CD14-positive monocyte (primary cell): ENCODE results near the gene CTNNB1. TPM values are rescaled to one million over a fixed set of nuclear protein-coding genes. Genes with fewer than 3 reads are reported as not detected.
A peak's percentile ranks its signal among the peaks of the same experiment; 100 is the strongest.

Experiments
- DNase-seq, 3 donors: peaks; one replicate each; pipeline ENCODE4 v3.0.0-alpha.2; 2011 to 2022
- H2AFZ ChIP-seq: 2 replicates; pipeline ENCODE4 v1.6.0; 2012; ENCODE audit warnings: mild to moderate bottlenecking, low read depth, low read length, inconsistent platforms; ENCODE audit not compliant: insufficient read depth, poor library complexity, severe bottlenecking
- H3K27ac ChIP-seq, 2 donors: 1 replicate in 1 of 2; 2 replicates in 1 of 2; pipeline ENCODE4 v1.5.1; 2012 to 2013; ENCODE audit warnings: low read length in 2 of 2, control low read depth in 1 of 2, inconsistent platforms in 1 of 2, low read depth in 1 of 2, mild to moderate bottlenecking in 1 of 2
- H3K27me3 ChIP-seq, 2 donors: one replicate each; pipeline versions ENCODE4 v1.6.0 to v1.6.1; 2011 to 2013; ENCODE audit warnings: low read length in 2 of 2; ENCODE audit not compliant: control insufficient read depth in 2 of 2, insufficient read depth in 2 of 2
- H3K36me3 ChIP-seq, 2 donors: replicated peaks in 1 of 2; 1 replicate in 1 of 2; 2 replicates in 1 of 2; pipeline versions ENCODE4 v1.5.1 to v1.6.1; 2012 to 2013; ENCODE audit warnings: low read length in 2 of 2, control low read depth in 1 of 2, inconsistent platforms in 1 of 2, mild to moderate bottlenecking in 1 of 2; ENCODE audit not compliant: insufficient read depth in 2 of 2, control insufficient read depth in 1 of 2
- H3K4me1 ChIP-seq, 2 donors: 1 replicate in 1 of 2; 2 replicates in 1 of 2; pipeline versions ENCODE4 v1.5.1 to v1.6.1; 2012 to 2013; ENCODE audit warnings: low read length in 2 of 2, control low read depth in 1 of 2, inconsistent platforms in 1 of 2, mild to moderate bottlenecking in 1 of 2, moderate library complexity in 1 of 2; ENCODE audit not compliant: insufficient read depth in 2 of 2, control insufficient read depth in 1 of 2
- H3K4me2 ChIP-seq: replicated peaks from 2 replicates; pipeline ENCODE3; 2012; ENCODE audit warnings: low read length, moderate library complexity, mild to moderate bottlenecking; ENCODE audit not compliant: poor library complexity, severe bottlenecking; ENCODE audit errors: extremely low read depth
- H3K4me3 ChIP-seq, 3 experiments: fragments of 200-600 bp in 1 of 3; sonication (generic) in 1 of 3; replicated peaks in 1 of 3; 1 replicate in 2 of 3; 2 replicates in 1 of 3; pipeline ENCODE4 v1.5.1; 2011 to 2013; ENCODE audit warnings: low read length in 3 of 3, mild to moderate bottlenecking in 3 of 3, control low read depth in 2 of 3, low read depth in 2 of 3, inconsistent platforms in 1 of 3, moderate library complexity in 1 of 3
- H3K79me2 ChIP-seq: 2 replicates; pipeline ENCODE4 v1.6.0; 2012; ENCODE audit warnings: mild to moderate bottlenecking, control low read depth, inconsistent platforms, low read length, moderate library complexity; ENCODE audit not compliant: insufficient read depth
- H3K9ac ChIP-seq: 2 replicates; pipeline ENCODE4 v1.6.0; 2017; ENCODE audit warnings: low read length, mild to moderate bottlenecking; ENCODE audit not compliant: insufficient read depth, poor library complexity, severe bottlenecking
- H3K9me3 ChIP-seq, 2 donors: replicated peaks in 1 of 2; 1 replicate in 1 of 2; 2 replicates in 1 of 2; pipeline versions ENCODE4 v1.5.1 to v1.6.1; 2012 to 2013; ENCODE audit warnings: low read length in 2 of 2, control low read depth in 1 of 2; ENCODE audit not compliant: control insufficient read depth in 1 of 2, insufficient read depth in 1 of 2
- H4K20me1 ChIP-seq: 2 replicates; pipeline ENCODE4 v1.6.0; 2012; ENCODE audit warnings: mild to moderate bottlenecking, low read length, control low read depth, moderate library complexity; ENCODE audit not compliant: insufficient read depth
- H3K27ac Mint-ChIP-seq, 7 donors: one replicate each; pipeline ENCODE4 v1.8.0; 2020; ENCODE audit warnings: mild to moderate bottlenecking in 7 of 7, mixed read lengths in 7 of 7, moderate library complexity in 6 of 7, inconsistent platforms in 2 of 7
- H3K27me3 Mint-ChIP-seq, 3 donors: one replicate each; pipeline ENCODE4 v1.8.0; 2021 to 2022; ENCODE audit warnings: low read depth in 3 of 3, mild to moderate bottlenecking in 3 of 3, mixed read lengths in 3 of 3, moderate library complexity in 3 of 3, inconsistent platforms in 1 of 3
- H3K36me3 Mint-ChIP-seq, 2 donors: one replicate each; pipeline ENCODE4 v1.8.0; 2020; ENCODE audit warnings: mixed read lengths in 2 of 2, inconsistent platforms in 1 of 2, mild to moderate bottlenecking in 1 of 2
- H3K4me1 Mint-ChIP-seq: one replicate; pipeline ENCODE4 v1.8.0; 2020; ENCODE audit warnings: mild to moderate bottlenecking, mixed read lengths
- H3K4me3 Mint-ChIP-seq, 2 donors: one replicate each; pipeline ENCODE4 v1.8.0; 2020; ENCODE audit warnings: mild to moderate bottlenecking in 2 of 2, mixed read lengths in 2 of 2, moderate library complexity in 1 of 2
- H3K9me3 Mint-ChIP-seq, 7 donors: one replicate each; pipeline ENCODE4 v1.8.0; 2020 to 2022; ENCODE audit warnings: mixed read lengths in 7 of 7, mild to moderate bottlenecking in 6 of 7, moderate library complexity in 6 of 7, inconsistent platforms in 2 of 7
- WGBS: methylation state at CpG from one replicate; pipeline ENCODE4 v1.1.5; 2013; ENCODE audit warnings: missing lambda C conversion rate; ENCODE audit not compliant: insufficient coverage; 5-methylcytosine and 5-hydroxymethylcytosine counted together
- intact Hi-C, 2 donors: fragments of 100-400 bp; cut with micrococcal nuclease; formaldehyde crosslinking; loops; one replicate each; pipeline versions ENCODE4 v1.15.0 to v1.15.1; 2023
- polyA plus RNA-seq, 3 donors: library from polyadenylated mRNA; depleted of rRNA in 1 of 3; unstranded in 2 of 3; stranded (reverse) in 1 of 3; fragments of 300-500 nt in 2 of 3; fragments of >200 nt in 1 of 3; fragmentation: Illumina TruSeq in 2 of 3; gene quantifications; 1 replicate in 2 of 3; 2 replicates in 1 of 3; pipeline ENCODE4 v1.2.3, GENCODE V29; 2012 to 2021
- TF ChIP-seq, protein P1 (sequence below): fragments of 200-600 bp; IDR thresholded peaks from one replicate; pipeline ENCODE4 v1.8.0; 2022; ENCODE audit warnings: antibody characterized with exemption, mild to moderate bottlenecking

CTNNB1 gene
- polyA plus RNA-seq, 3 donors: 51.2 to 240 (median 54.3) TPM

DNA sequence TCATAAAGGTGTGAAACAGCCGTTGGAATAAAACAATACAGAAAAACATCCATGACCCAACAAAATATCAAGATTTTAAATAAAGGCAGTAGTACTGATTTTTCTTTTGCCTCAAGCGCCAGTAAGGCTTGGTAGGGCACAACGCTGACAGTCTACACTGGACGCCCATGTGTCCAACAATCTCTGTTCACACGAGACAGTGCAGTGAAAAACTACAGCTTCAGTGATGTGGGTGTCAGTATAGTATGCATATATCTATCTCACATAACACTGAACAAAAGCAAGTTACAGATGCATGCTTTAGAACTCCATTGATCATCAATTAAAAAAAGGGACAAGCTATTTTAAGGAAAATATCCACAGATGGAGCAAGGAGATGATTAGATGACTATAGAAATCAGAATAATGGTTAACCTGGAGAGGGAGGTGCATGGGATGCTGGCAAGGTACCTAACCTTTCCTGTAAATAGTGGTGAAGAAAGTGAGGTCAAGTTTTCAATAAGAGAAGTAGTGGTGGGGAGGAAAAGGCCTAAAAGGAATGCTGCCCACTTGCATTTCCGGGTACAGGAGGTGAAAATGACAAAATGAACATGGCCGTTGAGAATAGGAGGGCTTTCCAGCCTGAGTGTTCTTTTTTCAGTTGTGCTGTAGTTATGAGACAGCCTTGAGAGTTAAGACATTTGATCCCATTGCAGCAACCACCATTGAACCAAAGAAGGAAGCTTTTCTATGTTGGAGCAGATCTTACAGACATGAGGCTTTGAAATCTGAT, 42.7 kb downstream of the CTNNB1 start:
- H3K9me3 Mint-ChIP-seq: peaks cover 0 to 2% (median 0%) of the 10 kb centered on the region in 7 donors
- WGBS: 100% methylated on average over 4 of the region's 7 CpGs
- H3K27ac ChIP-seq: peak overlapping the region in 1 of 2 donors; percentile 15
- no peaks in the 10 kb centered on the region for H3K79me2 ChIP-seq
- no peaks in the 10 kb centered on the region for H3K4me1 Mint-ChIP-seq
- H3K4me2 ChIP-seq: no peak overlapping the region
- peaks cover 37% of the 10 kb centered on the region for H4K20me1 ChIP-seq
- H3K27me3 Mint-ChIP-seq: no peaks in the 10 kb centered on the region
- H3K4me1 ChIP-seq: no peaks in the 10 kb centered on the region
- no peak overlapping the region for H3K9ac ChIP-seq
- peaks cover 51 to 69% of the 10 kb centered on the region in 2 donors for H3K36me3 Mint-ChIP-seq
- peak overlapping the region in 3 of 7 donors; percentile 5 to 81 (median 9) for H3K27ac Mint-ChIP-seq
- H3K27me3 ChIP-seq: no peaks in the 10 kb centered on the region
- no peak overlapping the region for H3K4me3 ChIP-seq
- no peak for DNase-seq
- intact Hi-C loops: loop anchor here in 1 of 2 donors (2.0 kb wide), 1 partner anchor 15 kb away; no protein-coding TSS in a partner anchor
- H3K9me3 ChIP-seq: no peaks in the 10 kb centered on the region
- peaks cover 49 to 60% of the 10 kb centered on the region in 2 donors for H3K36me3 ChIP-seq
- TF ChIP-seq, protein P1, sequence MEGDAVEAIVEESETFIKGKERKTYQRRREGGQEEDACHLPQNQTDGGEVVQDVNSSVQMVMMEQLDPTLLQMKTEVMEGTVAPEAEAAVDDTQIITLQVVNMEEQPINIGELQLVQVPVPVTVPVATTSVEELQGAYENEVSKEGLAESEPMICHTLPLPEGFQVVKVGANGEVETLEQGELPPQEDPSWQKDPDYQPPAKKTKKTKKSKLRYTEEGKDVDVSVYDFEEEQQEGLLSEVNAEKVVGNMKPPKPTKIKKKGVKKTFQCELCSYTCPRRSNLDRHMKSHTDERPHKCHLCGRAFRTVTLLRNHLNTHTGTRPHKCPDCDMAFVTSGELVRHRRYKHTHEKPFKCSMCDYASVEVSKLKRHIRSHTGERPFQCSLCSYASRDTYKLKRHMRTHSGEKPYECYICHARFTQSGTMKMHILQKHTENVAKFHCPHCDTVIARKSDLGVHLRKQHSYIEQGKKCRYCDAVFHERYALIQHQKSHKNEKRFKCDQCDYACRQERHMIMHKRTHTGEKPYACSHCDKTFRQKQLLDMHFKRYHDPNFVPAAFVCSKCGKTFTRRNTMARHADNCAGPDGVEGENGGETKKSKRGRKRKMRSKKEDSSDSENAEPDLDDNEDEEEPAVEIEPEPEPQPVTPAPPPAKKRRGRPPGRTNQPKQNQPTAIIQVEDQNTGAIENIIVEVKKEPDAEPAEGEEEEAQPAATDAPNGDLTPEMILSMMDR: no peak
- H3K4me3 Mint-ChIP-seq: no peak overlapping the region
- H2AFZ ChIP-seq: no peak overlapping the region

DNA sequence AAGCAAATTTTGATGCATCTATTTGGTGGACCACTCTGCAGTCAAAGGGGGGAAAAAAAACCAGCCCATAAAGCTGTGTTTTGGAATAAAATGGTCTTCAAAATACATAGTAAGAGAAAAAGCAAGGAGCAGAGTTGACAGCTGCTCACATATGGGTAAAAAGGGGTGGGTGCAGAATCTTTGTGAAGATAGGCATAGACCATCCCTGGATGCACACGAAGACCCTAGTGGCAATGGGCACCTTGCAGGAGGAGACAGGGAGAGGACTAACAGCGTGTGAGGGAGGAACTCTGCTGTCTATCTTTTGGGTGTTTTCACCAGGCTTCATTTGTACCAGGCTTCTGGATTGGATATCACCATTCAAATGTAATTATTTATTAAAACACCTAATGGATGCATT, 43.9 kb downstream of the CTNNB1 start:
- Mint-ChIP-seq H3K36me3 (peaks cover 39 to 57% of the 10 kb centered on the region in 2 donors), H3K27me3 (no peaks in the 10 kb centered on the region), H3K9me3 (peaks cover 0 to 1% (median 0%) of the 10 kb centered on the region in 7 donors), H3K4me3 (no peak overlapping the region), H3K27ac (peak overlapping the region in 3 of 7 donors; percentile 22 to 86 (median 36)), H3K4me1 (no peaks in the 10 kb centered on the region)
- Histone ChIP-seq H3K27ac (no peak overlapping the region), H3K79me2 (no peaks in the 10 kb centered on the region), H3K9me3 (no peaks in the 10 kb centered on the region), H3K4me1 (no peaks in the 10 kb centered on the region), H3K9ac (no peak overlapping the region), H3K4me3 (no peak overlapping the region), H4K20me1 (peaks cover 27% of the 10 kb centered on the region), H3K27me3 (no peaks in the 10 kb centered on the region), H2AFZ (no peak overlapping the region), H3K36me3 (peaks cover 37 to 48% of the 10 kb centered on the region in 2 donors), H3K4me2 (no peak overlapping the region)
- intact Hi-C loops: loop anchor here in 1 of 2 donors (2.0 kb wide), 1 partner anchor 16 kb away; no protein-coding TSS in a partner anchor
- TF ChIP-seq, protein P1: no peak
- DNase-seq: no peak
- no CpG with 5 or more reads among the region's 2 CpGs for WGBS
